Measurements from ENCODE around the gene PDE4D. TPM values are rescaled to one million over a fixed set of nuclear protein-coding genes. Genes with fewer than 3 reads are reported as not detected.

PDE4D gene
- total RNA-seq, 1 donor from 2014 or later = 6.8 TPM

GRCh38 chr5:59732301-59732700 lies 161.2 kb downstream of the PDE4D start:
- H3K4me3 ChIP-seq (ENCODE audit: low read depth, low read length) = no peak overlapping the region
- no peaks in the 10 kb centered on the region for H3K36me3 ChIP-seq (ENCODE audit: control insufficient read depth, insufficient read depth, low read length)
- no peak for TF ChIP-seq CTCF (IDR thresholded peaks at IDR 0.05; ENCODE audit: insufficient read depth, low read length, severe bottlenecking)
- DNase-seq (ENCODE audit: low read depth) (no peak), FAIRE-seq (no peak)
- H3K27me3 ChIP-seq (ENCODE audit: control insufficient read depth, insufficient read depth, low read length) = no peaks in the 10 kb centered on the region

GRCh38 chr5:59731809-59732208 lies 161.7 kb downstream of the PDE4D start:
- no peak for TF ChIP-seq CTCF (IDR thresholded peaks at IDR 0.05; ENCODE audit: insufficient read depth, low read length, severe bottlenecking)
- FAIRE-seq = no peak
- DNase-seq (ENCODE audit: low read depth) = no peak

GRCh38 chr5:59729820-59730219 lies 163.7 kb downstream of the PDE4D start:
- Histone ChIP-seq H3K27me3 (ENCODE audit: control insufficient read depth, insufficient read depth, low read length) (no peaks in the 10 kb centered on the region), H3K4me3 (ENCODE audit: low read depth, low read length) (no peak overlapping the region), H3K36me3 (ENCODE audit: control insufficient read depth, insufficient read depth, low read length) (no peaks in the 10 kb centered on the region)
- TF ChIP-seq CTCF (IDR thresholded peaks at IDR 0.05; ENCODE audit: insufficient read depth, low read length, severe bottlenecking) = no peak
- FAIRE-seq (no peak), DNase-seq (ENCODE audit: low read depth) (no peak)

More at GRCh38 chr5:59731809-59732208, 161.7 kb downstream of the PDE4D start:
- Histone ChIP-seq H3K4me3 (ENCODE audit: low read depth, low read length) (no peak overlapping the region), H3K27me3 (ENCODE audit: control insufficient read depth, insufficient read depth, low read length) (no peaks in the 10 kb centered on the region), H3K36me3 (ENCODE audit: control insufficient read depth, insufficient read depth, low read length) (no peaks in the 10 kb centered on the region)

GRCh38 chr5:59729357-59729756 lies 164.2 kb downstream of the PDE4D start:
- FAIRE-seq (no peak), DNase-seq (ENCODE audit: low read depth) (no peak)
- Histone ChIP-seq H3K36me3 (ENCODE audit: control insufficient read depth, insufficient read depth, low read length) (no peaks in the 10 kb centered on the region), H3K27me3 (ENCODE audit: control insufficient read depth, insufficient read depth, low read length) (no peaks in the 10 kb centered on the region), H3K4me3 (ENCODE audit: low read depth, low read length) (no peak overlapping the region)
- TF ChIP-seq CTCF (IDR thresholded peaks at IDR 0.05; ENCODE audit: insufficient read depth, low read length, severe bottlenecking) = no peak

- no peak for DNase-seq (ENCODE audit: low read depth)
- Histone ChIP-seq H3K27me3 (ENCODE audit: control insufficient read depth, insufficient read depth, low read length) (no peaks in the 10 kb centered on the region), H3K4me3 (ENCODE audit: low read depth, low read length) (no peak overlapping the region), H3K36me3 (ENCODE audit: control insufficient read depth, insufficient read depth, low read length) (no peaks in the 10 kb centered on the region)
- no peak for FAIRE-seq
- TF ChIP-seq CTCF (IDR thresholded peaks at IDR 0.05; ENCODE audit: insufficient read depth, low read length, severe bottlenecking) = no peak
These were observed 165.2 kb downstream of the PDE4D start for GRCh38 chr5:59728356-59728755.

- Histone ChIP-seq H3K36me3 (ENCODE audit: control insufficient read depth, insufficient read depth, low read length) (no peaks in the 10 kb centered on the region), H3K27me3 (ENCODE audit: control insufficient read depth, insufficient read depth, low read length) (no peaks in the 10 kb centered on the region), H3K4me3 (ENCODE audit: low read depth, low read length) (no peak overlapping the region)
- no peak for TF ChIP-seq CTCF (IDR thresholded peaks at IDR 0.05; ENCODE audit: insufficient read depth, low read length, severe bottlenecking)
- FAIRE-seq = no peak
- DNase-seq (ENCODE audit: low read depth) = no peak
These were observed 166.3 kb downstream of the PDE4D start for GRCh38 chr5:59727186-59727585.

All from bronchial epithelial cell (primary cell).